HL-60 (cell line): Measurements from ENCODE around the gene TMEM222.

Experiments
- DNase-seq, 2 experiments: peaks; one replicate each; pipeline ENCODE4 v3.0.0-alpha.2; 2010 to 2020; ENCODE audit warnings: low read depth in 1 of 2, low spot score in 1 of 2
- H3K27ac ChIP-seq: fragments of 250-450 bp; sonication (Bioruptor Pico); replicated peaks from 2 replicates; pipeline ENCODE4 v1.5.1; 2020; ENCODE audit warnings: mild to moderate bottlenecking, moderate library complexity
- H3K27me3 ChIP-seq: fragments of 250-450 bp; sonication (Bioruptor Pico); 2 replicates; pipeline ENCODE4 v1.5.1; 2021; ENCODE audit warnings: mild to moderate bottlenecking, moderate library complexity; ENCODE audit not compliant: insufficient read depth, poor library complexity, severe bottlenecking
- H3K4me3 ChIP-seq: replicated peaks from 2 replicates; pipeline ENCODE4 v1.5.1; 2011; ENCODE audit warnings: mild to moderate bottlenecking, control low read depth, low read length; ENCODE audit not compliant: insufficient read depth
- CTCF ChIP-seq: IDR thresholded peaks from one replicate; pipeline ENCODE4 v1.5.1; 2011; ENCODE audit warnings: low read length, control low read depth, inconsistent platforms; ENCODE audit not compliant: insufficient read depth
- GABPA ChIP-seq: IDR thresholded peaks from 2 replicates; pipeline ENCODE4 v1.6.1; 2012; ENCODE audit warnings: low read depth
- POLR2AphosphoS5 ChIP-seq: IDR thresholded peaks from 2 replicates; pipeline ENCODE4 v1.6.1; 2012; ENCODE audit warnings: low read depth
- REST ChIP-seq: IDR thresholded peaks from 2 replicates; pipeline ENCODE4 v1.6.1; 2012; ENCODE audit warnings: low read depth; ENCODE audit not compliant: insufficient replicate concordance
- SPI1 ChIP-seq: IDR thresholded peaks from 2 replicates; pipeline ENCODE4 v1.6.1; 2012; ENCODE audit warnings: low read depth, mild to moderate bottlenecking, borderline replicate concordance

TMEM222 gene

GRCh38 chr1:27306892-27307761 lies 14.8 kb upstream of the TMEM222 start:
- DNase-seq, result no peak
- TF ChIP-seq SPI1 (no peak), CTCF (no peak), GABPA (no peak), POLR2AphosphoS5 (no peak)
- H3K4me3 ChIP-seq, result no peak overlapping the region
- no peaks in the 10 kb centered on the region for H3K27me3 ChIP-seq
- no peak overlapping the region for H3K27ac ChIP-seq

GRCh38 chr1:27307874-27308598 lies 13.9 kb upstream of the TMEM222 start:
- TF ChIP-seq POLR2AphosphoS5 (no peak), CTCF (no peak), REST (no peak), GABPA (no peak), SPI1 (no peak)
- H3K27ac ChIP-seq, result no peak overlapping the region
- DNase-seq, result no peak

GRCh38 chr1:27314169-27314568 lies 7.8 kb upstream of the TMEM222 start:
- TF ChIP-seq GABPA (no peak), REST (no peak), SPI1 (no peak), CTCF (no peak), POLR2AphosphoS5 (no peak)
- Histone ChIP-seq H3K27me3 (no peaks in the 10 kb centered on the region), H3K27ac (no peak overlapping the region), H3K4me3 (no peak overlapping the region)
- DNase-seq, result no peak

More at GRCh38 chr1:27307874-27308598, 13.9 kb upstream of the TMEM222 start:
- Histone ChIP-seq H3K4me3 (no peak overlapping the region), H3K27me3 (no peaks in the 10 kb centered on the region)
